ENCODE data around the gene EDN2. TPM values are rescaled to one million over a fixed set of nuclear protein-coding genes. Genes with fewer than 3 reads are reported as not detected.

The EDN2 gene
- total RNA-seq, 1 experiment from 2014 or later, result not detected

DNA sequence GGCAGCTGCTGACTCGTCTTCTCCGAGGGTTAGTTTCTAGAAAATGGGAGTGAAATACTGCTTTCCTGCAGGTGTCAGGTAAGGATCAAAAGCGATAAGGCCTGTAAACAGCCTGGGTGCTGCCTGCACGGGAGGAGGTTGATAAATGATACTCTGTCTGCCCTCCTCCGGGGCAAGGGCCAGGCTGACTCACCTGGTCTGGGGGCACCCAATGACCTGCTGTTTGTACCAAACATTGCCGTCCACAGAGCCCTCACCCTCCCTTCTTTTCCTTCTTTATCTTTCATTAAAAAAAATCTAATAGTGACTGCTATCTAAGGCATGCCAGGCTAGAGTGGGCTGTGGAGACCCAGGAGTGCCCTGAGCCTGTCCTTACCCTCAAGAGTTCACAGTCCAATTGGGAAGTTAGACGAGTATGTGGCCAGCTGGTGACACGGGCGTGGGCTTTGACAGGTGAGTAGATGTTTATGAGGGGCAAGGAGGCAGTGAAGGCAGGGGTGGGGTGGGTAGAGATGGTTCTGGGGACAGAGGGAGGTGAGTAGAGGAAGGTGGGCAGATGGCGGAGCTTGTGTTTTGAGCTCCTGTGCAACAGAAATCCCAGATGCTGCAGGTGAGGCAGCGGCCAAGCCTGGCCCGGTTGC is 16.2 kb downstream of the EDN2 start:
- H3K9me3 ChIP-seq (ENCODE audit: low read depth, low read length, poor library complexity, severe bottlenecking), result no peaks in the 10 kb centered on the region
- H3K4me1 ChIP-seq (ENCODE audit: insufficient read depth, low read length, poor library complexity, severe bottlenecking), result no peaks in the 10 kb centered on the region
- BruUV-seq (replicated peaks), result no TSS peak
- H3K4me3 ChIP-seq (ENCODE audit: low read depth, low read length, poor library complexity, severe bottlenecking), result no peak overlapping the region
- intact Hi-C loops (cut with micrococcal nuclease; ENCODE audit: unreplicated experiment), result no loop called here
- ChIA-PET POLR2A (ENCODE audit: low non-redundant PET) (no interaction called here), CTCF (no interaction called here)
- no peak overlapping the region for H3K27ac ChIP-seq (ENCODE audit: low read depth, low read length, poor library complexity, severe bottlenecking)
- DNase-seq (ENCODE audit: low spot score), result no peak
- H3K27me3 ChIP-seq (replicated peaks; ENCODE audit: insufficient read depth, low read depth, low read length, poor library complexity), result no peaks in the 10 kb centered on the region
- H3K36me3 ChIP-seq (ENCODE audit: insufficient read depth, low read length, poor library complexity, severe bottlenecking), result no peaks in the 10 kb centered on the region
- TF ChIP-seq EZH2 (IDR thresholded peaks at IDR 0.05; ENCODE audit: borderline replicate concordance, low read depth, low read length, poor library complexity, severe bottlenecking) (no peak), CTCF (conservative IDR thresholded peaks at IDR 0.05; ENCODE audit: low read depth, low read length) (no peak)

- CTCF ChIA-PET, result no interaction called here
- Histone ChIP-seq H3K27me3 (replicated peaks; ENCODE audit: insufficient read depth, low read depth, low read length, poor library complexity) (no peaks in the 10 kb centered on the region), H3K27ac (ENCODE audit: low read depth, low read length, poor library complexity, severe bottlenecking) (no peak overlapping the region), H3K9me3 (ENCODE audit: low read depth, low read length, poor library complexity, severe bottlenecking) (no peaks in the 10 kb centered on the region), H3K4me3 (ENCODE audit: low read depth, low read length, poor library complexity, severe bottlenecking) (no peak overlapping the region), H3K36me3 (ENCODE audit: insufficient read depth, low read length, poor library complexity, severe bottlenecking) (no peaks in the 10 kb centered on the region), H3K4me1 (ENCODE audit: insufficient read depth, low read length, poor library complexity, severe bottlenecking) (no peaks in the 10 kb centered on the region)
- POLR2A ChIA-PET (ENCODE audit: low non-redundant PET), result no interaction called here
- BruUV-seq (replicated peaks), result no TSS peak
- intact Hi-C loops (cut with micrococcal nuclease; ENCODE audit: unreplicated experiment), result no loop called here
- no peak for DNase-seq (ENCODE audit: low spot score)
- TF ChIP-seq EZH2 (IDR thresholded peaks at IDR 0.05; ENCODE audit: borderline replicate concordance, low read depth, low read length, poor library complexity, severe bottlenecking), result no peak
- no peak for TF ChIP-seq CTCF (conservative IDR thresholded peaks at IDR 0.05; ENCODE audit: low read depth, low read length)
Measured at GRCh38 chr1:41467673-41468072, 16.8 kb downstream of the EDN2 start.

DNA sequence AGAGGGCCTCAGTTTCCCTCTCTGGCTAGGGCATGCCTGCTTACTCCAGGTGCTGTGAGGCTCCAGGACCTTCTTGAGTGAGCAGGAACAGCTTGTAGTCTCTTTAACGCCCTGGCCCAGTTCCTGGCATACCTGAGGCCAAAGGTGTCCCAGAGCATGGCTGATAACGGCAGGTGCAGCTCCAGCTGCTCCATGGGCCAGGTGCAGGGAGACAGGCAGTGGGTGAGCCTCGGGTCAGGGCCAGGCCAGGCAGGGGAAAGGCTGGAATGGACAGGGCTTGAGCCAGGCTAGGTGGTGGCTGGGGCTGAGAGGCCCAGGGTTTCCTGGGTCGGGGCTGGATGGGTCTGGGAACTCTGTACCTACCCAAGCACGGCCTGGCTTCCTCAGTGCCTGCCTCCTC is 18.3 kb downstream of the EDN2 start:
- no peak overlapping the region for H3K27ac ChIP-seq (ENCODE audit: low read depth, low read length, poor library complexity, severe bottlenecking)
- H3K36me3 ChIP-seq (ENCODE audit: insufficient read depth, low read length, poor library complexity, severe bottlenecking), result no peaks in the 10 kb centered on the region
- TF ChIP-seq EZH2 (IDR thresholded peaks at IDR 0.05; ENCODE audit: borderline replicate concordance, low read depth, low read length, poor library complexity, severe bottlenecking) (no peak), CTCF (conservative IDR thresholded peaks at IDR 0.05; ENCODE audit: low read depth, low read length) (no peak)
- no TSS peak for BruUV-seq (replicated peaks)
- no peak for DNase-seq (ENCODE audit: low spot score)
- ChIA-PET POLR2A (ENCODE audit: low non-redundant PET) (no interaction called here), CTCF (interaction anchor here (0.6 kb wide), 1 partner anchor 32 kb away, joined by 3 read pairs; no protein-coding TSS in a partner anchor)
- H3K4me3 ChIP-seq (ENCODE audit: low read depth, low read length, poor library complexity, severe bottlenecking), result no peak overlapping the region
- no peaks in the 10 kb centered on the region for H3K4me1 ChIP-seq (ENCODE audit: insufficient read depth, low read length, poor library complexity, severe bottlenecking)
- H3K27me3 ChIP-seq (replicated peaks; ENCODE audit: insufficient read depth, low read depth, low read length, poor library complexity), result no peaks in the 10 kb centered on the region
- intact Hi-C loops (cut with micrococcal nuclease; ENCODE audit: unreplicated experiment), result no loop called here
- no peaks in the 10 kb centered on the region for H3K9me3 ChIP-seq (ENCODE audit: low read depth, low read length, poor library complexity, severe bottlenecking)
